ENCODE results near the gene SAMHD1. TPM values are rescaled to one million over a fixed set of nuclear protein-coding genes. Genes with fewer than 3 reads are reported as not detected.

Gene SAMHD1
- total RNA-seq, 4 donors from 2014 or later = 348 to 854 (median 449) TPM

GRCh38 chr20:36920334-36920730, 31.2 kb downstream of the SAMHD1 start:
- no peak for ATAC-seq
- Histone ChIP-seq H3K36me3 (peaks cover 3 to 100% of the 10 kb centered on the region in 2 donors), H3K4me3 (no peak overlapping the region), H3K9me3 (no peaks in the 10 kb centered on the region), H3K27me3 (no peaks in the 10 kb centered on the region), H3K27ac (peak overlapping the region in 1 of 4 donors; percentile 33), H3K4me1 (peaks cover 0 to 27% (median 0%) of the 10 kb centered on the region in 3 donors)
- TF ChIP-seq EP300 (IDR thresholded peaks at IDR 0.05) (no peak), CTCF (IDR thresholded peaks at IDR 0.05) (no peak), POLR2AphosphoS5 (IDR thresholded peaks at IDR 0.05) (no peak), POLR2A (IDR thresholded peaks at IDR 0.05) (no peak)
- 100% methylated on average over 1 of the region's 8 CpGs; no CpG with 5 or more reads in 1 of the 2 donors for WGBS, 2 donors (ENCODE audit: low coverage in 1 of 2)

GRCh38 chr20:36919715-36920333, 31.7 kb downstream of the SAMHD1 start:
- H3K4me3 ChIP-seq = no peak overlapping the region
- H3K9me3 ChIP-seq = no peaks in the 10 kb centered on the region
- peaks cover 3 to 100% of the 10 kb centered on the region in 2 donors for H3K36me3 ChIP-seq
- no peaks in the 10 kb centered on the region for H3K27me3 ChIP-seq
- peak overlapping the region in 1 of 4 donors; percentile 33 for H3K27ac ChIP-seq
- TF ChIP-seq POLR2A (IDR thresholded peaks at IDR 0.05) (no peak), CTCF (IDR thresholded peaks at IDR 0.05) (peak; percentile 78 to 90 (median 86)), EP300 (IDR thresholded peaks at IDR 0.05) (no peak), POLR2AphosphoS5 (IDR thresholded peaks at IDR 0.05) (no peak)
- 4 to 7% methylated on average over 2 of the region's 2 CpGs for WGBS, 2 donors (ENCODE audit: low coverage in 1 of 2)
- H3K4me1 ChIP-seq = peaks cover 0 to 22% (median 0%) of the 10 kb centered on the region in 3 donors
- ATAC-seq = no peak

GRCh38 chr20:36917943-36918342, 33.6 kb downstream of the SAMHD1 start:
- ATAC-seq = peak; percentile 13
- Histone ChIP-seq H3K4me1 (peaks cover 0 to 8% (median 0%) of the 10 kb centered on the region in 3 donors), H3K27ac (no peak overlapping the region), H3K36me3 (peaks cover 0 to 100% of the 10 kb centered on the region in 2 donors), H3K4me3 (no peak overlapping the region), H3K27me3 (no peaks in the 10 kb centered on the region), H3K9me3 (no peaks in the 10 kb centered on the region)
- TF ChIP-seq CTCF (IDR thresholded peaks at IDR 0.05) (no peak), EP300 (IDR thresholded peaks at IDR 0.05) (no peak)

GRCh38 chr20:36917240-36917639, 34.3 kb downstream of the SAMHD1 start:
- Histone ChIP-seq H3K36me3 (peaks cover 0 to 99% of the 10 kb centered on the region in 2 donors), H3K27ac (no peak overlapping the region), H3K27me3 (no peaks in the 10 kb centered on the region), H3K4me3 (no peak overlapping the region), H3K9me3 (no peaks in the 10 kb centered on the region), H3K4me1 (peaks cover 0 to 8% (median 0%) of the 10 kb centered on the region in 3 donors)
- ATAC-seq = no peak
- no peak for TF ChIP-seq POLR2AphosphoS5 (IDR thresholded peaks at IDR 0.05)
- TF ChIP-seq EP300 (IDR thresholded peaks at IDR 0.05) = no peak
- TF ChIP-seq CTCF (IDR thresholded peaks at IDR 0.05) = no peak
- WGBS, 2 donors (ENCODE audit: low coverage in 1 of 2) = 88 to 93% methylated on average over 3 to 6 of the region's 6 CpGs

- H3K27me3 ChIP-seq = no peaks in the 10 kb centered on the region
- peaks cover 0 to 99% of the 10 kb centered on the region in 2 donors for H3K36me3 ChIP-seq
- 93 to 100% methylated on average over 2 of the region's 2 CpGs for WGBS, 2 donors (ENCODE audit: low coverage in 1 of 2)
- TF ChIP-seq EP300 (IDR thresholded peaks at IDR 0.05) (no peak), CTCF (IDR thresholded peaks at IDR 0.05) (no peak), POLR2AphosphoS5 (IDR thresholded peaks at IDR 0.05) (no peak), POLR2A (IDR thresholded peaks at IDR 0.05) (no peak)
- H3K4me3 ChIP-seq = no peak overlapping the region
- H3K27ac ChIP-seq = no peak overlapping the region
- no peak for ATAC-seq
- no peaks in the 10 kb centered on the region for H3K9me3 ChIP-seq
- H3K4me1 ChIP-seq = peaks cover 0 to 8% (median 0%) of the 10 kb centered on the region in 3 donors
These were observed 35.3 kb downstream of the SAMHD1 start for GRCh38 chr20:36916199-36916598.
